Left forelimb (tissue), 1 donor: ENCODE data around the gene MAGI1.
"Not testable (repeated sequence)": the region's sequence is repeated elsewhere in the genome, so short reads cannot be mapped to it uniquely, and the experiment has no call there.

Experiments
- DNase-seq: peaks from one replicate; pipeline ENCODE4 v3.0.0-alpha.2; 2018; ENCODE audit warnings: low spot score

The MAGI1 gene

DNA sequence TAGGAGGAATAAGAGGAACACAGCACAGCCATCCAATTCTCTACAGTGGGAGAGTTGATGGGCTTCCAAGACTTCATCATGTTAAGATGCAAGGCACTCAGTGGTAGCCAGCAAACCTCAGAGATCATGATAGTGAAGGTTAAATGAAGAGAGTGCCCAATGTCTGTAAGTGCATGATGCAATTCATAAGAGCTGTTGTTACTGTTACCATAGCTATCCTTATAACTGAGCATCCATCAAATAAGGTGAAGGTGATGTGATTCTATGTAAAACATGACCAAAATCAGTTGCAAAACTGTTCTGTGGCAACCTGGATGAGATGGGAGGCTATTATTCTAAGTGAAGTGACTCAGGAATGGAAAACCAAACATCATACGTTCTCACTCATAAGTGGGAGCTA, 289.7 kb downstream of the MAGI1 start:
- DNase-seq = no peak

DNA sequence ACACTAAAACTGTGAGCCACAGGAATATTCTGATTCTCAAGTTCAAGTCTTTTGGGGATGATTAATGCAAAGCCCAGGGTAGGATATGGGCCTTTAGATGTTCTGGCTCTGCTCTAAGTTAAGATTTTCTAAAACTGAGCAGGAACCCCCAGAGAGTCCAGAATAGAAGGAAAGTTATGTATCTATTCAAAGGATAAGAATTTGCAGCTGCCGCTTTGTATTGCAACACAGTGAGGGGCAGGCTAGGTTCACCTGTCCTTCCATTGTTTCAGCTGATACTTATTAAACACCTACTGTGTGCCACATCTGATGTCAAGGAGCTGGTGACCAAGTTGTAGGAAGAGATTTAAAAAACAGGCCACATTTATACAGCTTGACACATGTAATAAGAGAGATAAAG, 290.4 kb downstream of the MAGI1 start:
- DNase-seq = no peak

DNA sequence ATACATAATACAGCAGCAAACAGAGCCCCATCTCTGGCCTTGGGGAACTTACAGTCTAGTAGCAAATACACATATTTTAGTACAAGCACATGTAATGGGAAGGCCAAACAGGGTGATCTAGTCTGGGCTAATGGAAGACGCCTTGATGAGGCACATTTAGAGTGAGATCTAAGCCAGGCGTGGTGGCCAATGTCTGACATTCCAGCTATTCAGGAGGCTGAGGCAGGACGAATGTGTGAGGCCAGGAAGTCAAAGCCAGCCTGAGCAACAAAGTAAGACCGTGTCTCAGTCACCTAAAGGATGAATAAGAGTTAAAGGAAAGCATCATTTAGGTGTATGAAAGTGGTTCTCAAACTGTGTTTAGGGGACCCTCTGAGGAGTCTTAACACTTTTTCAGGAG, 291.9 kb downstream of the MAGI1 start:
- DNase-seq = no peak

DNA sequence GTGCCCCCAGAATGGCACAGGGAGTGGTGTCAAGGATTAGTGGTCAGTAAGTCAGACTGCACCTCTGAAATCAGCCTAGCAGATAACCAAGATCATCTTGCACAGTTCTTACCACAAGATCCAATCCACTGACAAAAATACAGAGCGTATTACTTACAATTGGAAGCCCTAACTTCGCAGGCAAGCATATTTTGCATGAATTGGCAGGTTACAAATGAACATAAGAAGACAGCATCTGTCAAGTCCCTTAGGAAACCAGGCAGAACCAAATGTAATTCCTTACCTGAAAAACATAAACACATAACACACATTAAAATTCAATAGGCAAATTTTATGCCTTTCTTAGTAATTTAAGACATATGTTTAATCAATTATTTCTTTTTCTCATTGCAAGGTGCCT, 293.4 kb downstream of the MAGI1 start:
- DNase-seq = no peak

DNA sequence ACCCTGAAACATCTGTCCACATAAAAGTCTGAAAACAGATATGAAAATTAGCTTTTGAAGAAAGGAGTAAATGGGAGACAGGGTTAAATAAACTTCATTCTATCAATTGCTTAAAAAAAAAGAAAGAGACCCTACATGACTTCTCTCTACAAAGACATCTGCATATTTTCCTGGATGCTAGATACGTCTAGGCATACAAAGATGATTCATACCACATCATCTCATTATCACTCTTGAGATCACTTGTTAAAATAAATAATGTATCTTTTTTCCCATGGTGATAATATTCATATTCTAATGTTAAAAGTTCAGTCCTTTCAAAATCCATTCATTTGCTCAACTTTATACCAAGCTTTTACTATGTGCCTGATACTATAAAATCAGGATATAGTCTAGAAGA, 295.8 kb downstream of the MAGI1 start:
- DNase-seq = no peak

DNA sequence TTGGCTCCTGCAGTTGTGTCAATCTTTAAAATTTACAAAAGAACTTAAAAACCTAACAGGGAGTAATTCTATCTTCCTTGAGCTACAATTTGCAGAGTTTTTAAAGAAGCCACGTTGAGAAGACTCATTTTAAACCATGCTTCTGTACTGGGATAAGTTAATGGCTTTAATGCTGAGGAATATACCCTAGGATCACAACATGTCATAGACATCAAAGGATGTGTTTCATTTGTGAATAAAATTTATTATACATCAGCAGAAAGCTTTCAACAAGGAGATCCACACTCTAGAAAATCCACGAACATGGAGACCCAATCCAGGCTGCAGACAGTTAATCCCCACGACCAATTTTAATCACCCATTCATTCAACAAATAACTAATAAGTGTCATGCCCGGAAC, 297.2 kb downstream of the MAGI1 start:
- DNase-seq = no peak

DNA sequence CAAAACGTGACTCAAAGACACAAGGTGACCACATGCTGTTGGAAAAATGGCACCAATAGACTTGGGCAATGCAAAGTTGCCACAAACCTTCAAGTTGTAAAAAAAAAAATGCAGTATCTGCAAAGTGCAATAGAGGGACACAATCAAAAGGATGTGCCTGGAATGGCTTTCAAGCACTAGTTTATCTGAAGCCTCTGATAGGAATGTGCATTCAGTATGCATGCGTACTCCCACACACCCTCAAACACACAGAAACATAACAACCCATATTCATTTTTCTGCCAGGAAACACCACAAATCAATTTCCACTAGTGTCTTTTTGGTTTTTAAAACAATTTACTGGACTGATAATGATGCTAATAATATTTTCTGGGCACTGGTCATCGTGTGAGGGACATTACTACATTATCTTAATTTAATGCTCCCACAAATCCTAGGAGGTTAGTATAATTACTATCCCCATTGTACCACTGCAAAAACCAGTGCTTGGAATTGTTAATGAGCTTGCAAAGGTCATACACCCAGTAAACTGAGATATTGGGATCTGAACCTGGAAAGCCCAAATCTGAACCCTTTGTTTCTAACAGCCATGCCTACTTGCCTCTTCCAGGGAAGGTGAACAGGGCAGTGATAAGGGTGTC, 298.7 kb downstream of the MAGI1 start:
- no peak for DNase-seq

DNA sequence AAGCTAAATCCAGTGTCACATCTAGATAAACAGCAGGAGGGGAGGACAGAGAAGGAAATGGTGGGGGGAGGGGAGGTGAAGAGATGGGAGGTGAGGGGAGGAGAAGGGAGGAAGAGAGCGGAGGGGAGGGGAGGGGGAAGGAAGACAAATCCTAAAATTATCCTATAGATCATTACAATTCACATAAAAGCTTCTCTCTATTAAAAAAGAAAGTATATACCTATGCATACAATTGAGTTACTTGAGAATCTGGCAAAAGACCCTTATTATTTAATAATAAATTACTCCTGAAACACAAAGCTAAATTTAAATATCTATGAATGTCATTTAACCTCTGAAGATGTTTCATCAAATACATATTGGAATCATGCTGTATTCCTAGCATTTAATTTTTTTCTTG, 303.9 kb downstream of the MAGI1 start:
- DNase-seq = no peak

DNA sequence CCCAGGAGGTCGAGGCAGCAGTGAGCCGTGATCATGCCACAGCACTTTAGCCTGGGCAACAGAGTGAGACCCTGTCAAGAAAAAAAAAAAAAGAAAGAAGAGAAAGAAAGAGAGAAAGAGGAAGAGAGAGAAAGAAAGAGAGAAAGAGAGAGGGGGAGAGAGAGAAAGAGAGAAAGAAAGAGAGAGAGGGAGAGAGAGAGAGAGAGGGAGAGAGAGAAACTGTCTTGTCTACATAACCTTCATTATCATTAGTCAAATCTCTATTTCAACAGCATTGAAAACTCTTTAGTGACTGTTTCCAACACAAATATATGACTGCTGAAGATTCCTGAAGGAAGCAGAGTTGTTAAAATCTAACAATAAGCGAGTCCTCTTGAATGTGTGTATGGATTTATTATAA, 304.3 kb downstream of the MAGI1 start:
- no peak for DNase-seq

DNA sequence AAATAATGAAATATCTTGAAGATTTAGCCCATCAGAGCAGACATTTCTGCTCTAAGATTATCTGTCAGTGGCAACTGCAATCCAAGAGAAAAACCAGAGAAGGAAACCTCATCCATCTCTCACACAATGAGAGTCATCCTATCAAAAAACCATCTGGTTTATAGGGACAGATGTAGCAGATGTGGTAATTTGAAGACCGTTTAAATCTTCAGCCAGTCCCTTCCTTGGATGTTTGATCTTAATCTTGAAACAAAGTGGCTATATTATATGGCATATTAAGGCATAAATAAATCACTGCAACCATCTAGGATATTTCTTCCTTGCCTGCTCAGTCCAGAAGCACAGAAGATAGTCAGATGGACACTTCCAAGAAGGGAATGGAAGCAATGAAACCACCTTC, 305.3 kb downstream of the MAGI1 start:
- no peak for DNase-seq

DNA sequence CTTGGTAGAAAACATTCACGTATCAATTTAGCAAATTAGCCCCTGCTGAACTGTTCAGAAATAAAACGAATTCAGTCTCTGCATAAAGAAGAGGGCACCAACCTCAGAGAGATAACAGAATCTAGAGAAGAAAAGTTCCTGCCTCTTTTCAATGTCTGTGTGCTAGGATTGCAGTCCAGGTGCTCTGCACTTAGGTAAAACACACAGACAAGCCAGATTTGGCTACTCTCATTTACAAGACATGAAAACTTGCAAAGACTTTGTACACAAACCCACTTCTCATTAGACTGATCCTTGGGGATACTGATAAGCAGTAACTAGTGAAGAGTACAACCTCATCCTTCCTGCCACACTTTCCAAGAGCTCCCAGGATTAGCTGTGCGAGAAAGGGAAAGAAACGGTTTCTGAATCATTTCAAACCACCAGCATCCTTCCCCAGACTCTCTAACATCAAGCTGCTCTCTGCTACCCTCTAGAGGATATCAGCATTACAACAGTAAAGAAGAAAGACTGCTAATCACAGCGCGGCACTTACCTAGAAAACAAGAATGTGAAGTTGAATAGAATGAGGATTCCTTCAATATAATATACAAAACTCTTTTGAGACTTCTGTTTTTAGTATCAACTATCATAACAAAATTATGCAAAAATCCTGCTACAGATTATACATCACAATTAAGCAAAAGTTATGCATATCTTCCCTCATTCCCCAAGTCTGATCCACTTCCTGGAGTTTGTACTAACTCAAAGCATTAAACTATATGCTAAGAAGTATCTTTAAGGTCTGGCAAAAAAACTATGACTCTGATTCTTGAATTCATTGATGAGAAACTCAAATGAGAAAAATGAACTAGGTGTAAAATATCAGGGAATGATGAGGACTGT, 306.4 kb downstream of the MAGI1 start:
- no peak for DNase-seq

DNA sequence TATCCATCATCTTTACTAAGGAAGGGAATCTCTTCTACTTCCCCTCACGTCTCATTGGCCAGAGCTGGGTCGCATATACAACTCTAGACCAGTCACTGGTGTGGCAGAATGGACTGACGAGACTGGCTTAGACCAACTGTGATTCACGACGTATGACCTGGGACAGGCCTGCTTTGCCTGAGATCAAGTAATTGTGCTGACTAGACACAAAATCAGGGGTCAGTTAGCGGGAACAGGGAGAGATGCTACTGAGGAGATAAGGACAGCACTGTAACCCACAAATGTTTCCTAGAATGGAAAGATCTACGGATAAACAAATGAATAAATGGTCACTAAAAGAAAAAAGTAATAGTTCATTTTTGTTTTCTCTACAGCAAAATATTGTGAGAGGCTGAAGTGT, 308.3 kb downstream of the MAGI1 start:
- DNase-seq = no peak

DNA sequence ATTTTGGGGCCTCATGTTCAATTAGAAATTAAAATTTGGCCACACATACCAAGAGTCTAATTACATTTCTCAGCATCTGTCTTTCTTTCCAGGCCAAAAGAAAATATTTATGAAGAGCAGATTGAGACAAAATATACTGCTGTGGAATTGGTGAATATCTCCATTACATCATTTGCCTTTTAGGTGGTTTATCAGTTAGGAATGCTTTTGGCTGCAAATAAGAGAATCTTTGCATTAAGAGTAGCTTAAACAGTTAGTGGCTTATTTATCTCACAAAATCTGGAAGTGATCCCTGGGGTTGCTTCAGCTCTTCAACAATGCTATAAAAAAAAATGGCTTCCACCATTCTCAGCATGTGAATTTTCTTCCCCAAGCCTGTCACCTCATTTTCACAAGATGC, 308.7 kb downstream of the MAGI1 start:
- no peak for DNase-seq

DNA sequence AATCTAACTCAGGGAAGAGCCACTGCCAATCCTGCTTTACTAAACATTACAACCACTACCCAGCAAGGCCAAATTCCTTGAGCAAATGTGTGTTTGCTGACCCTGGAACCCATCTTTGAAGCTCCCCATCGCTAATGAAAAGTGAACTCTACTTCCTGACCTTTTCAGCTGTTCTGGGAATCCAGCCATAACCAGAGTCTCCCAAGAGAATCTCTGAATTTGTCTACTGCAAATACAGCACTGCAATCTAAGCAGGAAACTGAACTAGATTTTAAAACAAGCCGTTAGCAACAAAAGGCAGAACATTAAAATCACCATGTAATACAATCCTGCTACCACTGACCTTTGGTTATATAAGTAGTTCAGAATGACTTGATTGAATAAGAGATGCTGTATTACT, 309.2 kb downstream of the MAGI1 start:
- DNase-seq = no peak

DNA sequence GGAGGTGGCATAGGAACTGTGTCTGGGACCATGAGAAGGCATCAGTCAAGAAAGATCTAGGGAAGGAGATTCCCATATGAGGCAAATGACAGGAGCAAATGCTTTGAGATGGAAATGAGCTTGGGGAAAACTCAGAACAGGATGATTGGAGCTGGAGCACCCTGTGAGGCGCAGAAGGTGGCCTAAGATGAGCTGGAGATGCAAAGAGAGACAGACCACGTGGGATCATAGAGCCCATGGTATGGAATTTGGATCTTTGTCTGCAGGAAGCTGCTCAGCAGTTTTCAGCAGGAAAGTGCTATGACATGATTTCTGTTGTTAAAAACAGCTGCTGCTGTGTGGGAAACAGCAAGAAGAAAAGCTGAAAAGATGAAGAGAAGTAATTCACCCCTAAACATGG, 310.6 kb downstream of the MAGI1 start:
- DNase-seq = no peak

DNA sequence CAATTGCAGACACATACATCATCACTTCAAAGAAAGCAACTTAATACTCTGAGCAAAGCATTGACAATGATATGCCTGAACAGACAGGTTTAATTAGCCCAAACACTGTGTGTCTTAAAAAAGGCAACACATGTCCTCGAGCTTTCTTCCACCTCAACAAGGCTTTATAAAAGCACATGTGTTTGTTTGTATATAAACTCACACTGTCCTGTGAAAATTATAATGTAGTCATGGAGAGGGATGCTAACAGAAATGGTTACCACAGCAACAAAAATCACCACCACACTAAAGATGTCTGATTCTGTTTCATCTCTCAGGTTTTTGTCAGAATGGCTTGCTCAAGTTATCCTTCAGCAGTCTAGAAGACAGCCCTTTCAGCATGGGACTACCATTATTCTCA, 314.7 kb downstream of the MAGI1 start:
- DNase-seq = no peak

DNA sequence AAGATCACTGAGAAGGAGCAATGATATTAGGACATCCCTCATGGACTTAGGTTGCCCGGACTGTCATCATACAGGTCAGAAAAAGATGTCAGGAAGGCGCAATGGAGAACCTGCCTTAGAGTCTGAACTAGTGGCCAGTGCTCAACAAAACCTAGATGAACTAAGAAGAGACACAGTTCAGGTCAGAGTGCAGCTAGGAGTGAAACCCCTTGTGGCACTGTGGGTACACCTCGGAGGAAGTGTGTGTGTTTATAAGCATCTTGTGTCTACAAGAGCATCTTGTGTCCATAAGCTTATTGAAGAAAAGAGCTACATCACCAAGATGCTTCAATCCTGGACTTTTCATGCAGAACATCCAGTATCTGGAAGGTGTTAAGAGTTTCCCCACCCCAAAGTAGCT, 315.7 kb downstream of the MAGI1 start:
- DNase-seq = no peak

DNA sequence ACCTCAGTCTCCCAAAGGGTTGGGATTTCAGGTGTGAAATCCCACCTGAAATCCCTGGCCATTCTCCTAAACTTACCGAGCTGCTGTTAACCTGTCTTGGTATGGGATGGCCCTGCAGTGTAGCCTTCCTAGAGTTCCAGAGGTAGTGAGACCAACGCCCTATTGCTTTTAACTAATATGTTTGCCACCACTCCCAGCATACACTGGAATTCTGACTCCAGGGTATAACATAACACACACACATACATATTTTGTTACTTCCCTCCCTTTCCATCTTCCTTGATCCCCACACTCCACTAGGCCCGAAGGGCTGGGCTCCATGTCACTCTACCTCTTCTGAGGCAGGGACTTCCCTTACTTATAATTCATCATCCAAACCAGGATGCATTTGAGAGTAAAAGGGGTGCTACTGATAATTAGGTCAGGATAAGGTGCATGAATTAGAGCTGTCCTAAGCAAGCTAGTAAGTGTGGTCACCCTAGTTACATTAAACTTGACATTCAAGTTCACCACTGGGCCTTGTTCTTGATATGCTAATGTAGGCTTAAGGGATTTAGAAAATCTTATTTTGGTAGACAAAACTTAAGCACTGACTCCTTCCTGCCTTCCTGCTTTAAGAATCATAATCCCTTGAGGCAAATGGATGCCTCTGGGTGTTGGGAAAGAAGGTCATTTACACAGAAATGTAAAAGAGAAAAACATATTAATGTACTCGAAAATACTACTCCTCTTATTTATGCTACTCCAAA, 317.6 kb downstream of the MAGI1 start:
- DNase-seq = no peak

DNA sequence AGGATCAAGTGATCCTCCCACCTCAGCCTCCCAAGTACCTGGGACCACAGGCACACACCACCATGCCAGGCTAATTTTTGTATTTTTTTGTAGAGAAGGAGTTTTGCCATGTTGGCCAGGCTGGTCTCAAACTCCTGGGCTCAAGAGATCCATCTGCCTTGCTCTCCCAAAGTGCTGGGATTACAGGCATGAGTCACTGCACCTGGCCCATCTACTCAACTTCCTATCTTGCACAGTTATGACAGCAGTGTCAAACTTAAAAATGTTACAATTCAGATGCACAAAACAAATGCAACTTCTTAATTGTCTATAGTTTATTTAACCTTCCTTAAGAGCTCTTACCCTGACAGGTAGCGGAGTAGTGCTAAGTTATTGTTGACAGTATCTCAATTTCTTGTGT, 319.1 kb downstream of the MAGI1 start:
- not testable (repeated sequence) for DNase-seq

DNA sequence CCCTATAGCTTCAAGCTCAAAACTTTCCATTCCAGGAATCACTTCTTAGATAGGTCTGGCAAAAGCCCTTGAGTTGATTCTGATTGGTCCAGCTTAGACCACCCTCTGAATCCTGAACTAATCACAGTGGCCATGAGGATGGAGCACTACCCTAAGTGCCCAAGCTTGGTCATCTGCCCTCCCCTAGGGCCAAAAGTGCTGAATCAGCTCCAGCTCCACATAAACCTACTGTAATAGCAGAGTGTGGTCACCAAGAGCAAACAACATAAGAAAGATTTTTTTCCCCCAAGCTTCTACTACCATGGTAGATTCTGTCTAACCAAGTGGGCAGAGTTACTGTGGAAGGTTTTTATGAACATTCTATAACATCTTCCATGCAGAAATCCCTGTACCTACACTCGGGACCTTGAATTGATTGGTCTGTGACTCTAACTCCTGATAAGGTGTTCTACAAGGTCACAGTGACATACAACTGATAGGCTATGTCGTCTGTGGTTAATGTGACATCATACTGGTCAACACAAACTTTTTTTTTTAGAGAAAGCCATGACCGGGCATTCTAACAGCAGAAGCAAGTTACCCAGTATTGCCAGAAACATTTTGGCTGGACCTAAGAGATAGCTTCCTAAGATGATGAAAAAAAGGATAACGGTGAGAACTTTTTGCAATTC, 320.9 kb downstream of the MAGI1 start:
- DNase-seq = no peak

DNA sequence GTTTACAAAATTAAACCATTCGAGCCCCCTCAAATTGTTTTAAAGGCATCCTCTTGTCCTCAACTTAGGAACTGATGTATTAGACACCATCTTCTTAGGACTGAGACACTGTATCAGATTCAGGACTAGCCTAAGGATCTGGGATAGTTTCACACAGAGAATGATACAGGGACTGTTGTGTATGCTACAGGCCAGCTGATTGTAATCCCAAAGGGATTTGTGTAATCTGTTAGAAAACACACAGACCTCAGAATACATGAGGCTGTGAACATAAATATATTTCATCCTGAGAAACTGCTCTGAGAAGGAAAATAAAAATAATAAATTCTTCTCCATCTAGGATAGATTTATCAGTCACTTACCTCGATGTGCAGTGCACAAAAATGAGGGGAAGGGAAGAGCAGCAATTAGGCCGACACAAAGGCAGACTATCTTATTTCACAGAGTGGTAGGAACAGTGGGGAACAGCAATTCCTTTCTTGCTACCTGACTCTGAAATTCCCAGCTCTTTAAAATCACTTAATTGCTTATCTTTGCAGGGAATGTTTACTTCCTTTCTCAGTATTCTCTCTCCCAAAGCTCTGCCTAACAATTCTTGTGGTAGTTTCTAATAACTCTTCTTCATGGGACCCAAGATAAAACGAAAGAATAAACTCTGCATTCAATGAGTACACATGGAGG, 322.5 kb downstream of the MAGI1 start:
- no peak for DNase-seq

DNA sequence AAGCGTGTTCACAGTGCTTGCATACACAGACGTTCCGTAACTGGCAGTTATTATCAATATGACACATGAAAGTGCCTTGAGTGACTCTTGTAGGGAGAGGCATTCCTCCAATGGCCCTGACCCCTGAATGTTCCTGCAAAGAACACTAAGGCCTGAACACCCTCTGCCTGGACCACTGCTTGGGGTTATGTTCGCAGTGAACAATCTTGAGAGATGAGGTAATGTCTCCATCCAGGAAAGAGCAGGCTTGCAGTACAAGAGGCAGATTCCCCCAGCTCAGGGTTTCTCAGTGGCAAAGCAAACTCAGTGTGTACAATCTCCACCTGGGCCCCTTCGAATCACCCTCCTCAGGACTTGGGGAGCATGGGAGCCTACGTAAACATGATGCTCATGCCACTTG, 324.6 kb downstream of the MAGI1 start:
- no peak for DNase-seq
